ENCODE results near the gene LZIC. TPM values are rescaled to one million over a fixed set of nuclear protein-coding genes. Genes with fewer than 3 reads are reported as not detected.

Gene LZIC
- polyA plus RNA-seq, 1 donor (not counting 4 experiments of a cell fraction or from before 2014, with no cell fraction given) = 22.5 TPM

DNA sequence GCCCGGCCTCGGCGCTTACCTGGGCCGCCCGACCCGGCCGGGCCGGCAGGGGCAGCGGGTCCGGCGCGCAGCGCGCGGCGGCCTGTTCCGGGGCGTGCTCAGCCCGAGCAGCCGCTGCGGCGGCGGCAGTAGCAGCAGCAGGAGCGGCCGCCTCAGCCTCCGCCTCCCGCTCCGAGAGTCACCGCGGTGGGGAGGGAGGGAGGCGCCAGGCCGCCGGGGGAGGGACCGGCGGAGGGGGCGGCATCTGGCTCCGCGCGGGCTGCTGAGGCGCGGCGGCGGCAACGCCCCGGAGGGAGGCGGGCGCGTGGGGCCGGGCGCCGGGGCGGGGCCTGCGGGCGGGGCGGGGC lies 33.1 kb downstream of the LZIC start, which contains the start of gene CTNNBIP1:
CTNNBIP1 (minus strand) TSS at position 194 of the 347 bp plus-strand sequence. CDS start 38,205 bp downstream, outside the sequence.
- Histone ChIP-seq H3K27me3 (ENCODE audit: control insufficient read depth, extremely low read depth, insufficient read depth, low read length) (no peaks in the 10 kb centered on the region), H3K79me2 (ENCODE audit: control insufficient read depth, insufficient read depth, low read length) (peaks cover 29% of the 10 kb centered on the region), H2AFZ (ENCODE audit: control insufficient read depth, low read length) (peak within 1 kb of the TSS; percentile 95), H3K27ac (ENCODE audit: control insufficient read depth, insufficient read depth, low read length) (peak within 1 kb of the TSS; percentile 96), H3K9ac (ENCODE audit: control insufficient read depth, extremely low read depth, insufficient read depth, low read length) (peak within 1 kb of the TSS; percentile 88), H3K4me2 (ENCODE audit: control insufficient read depth, extremely low read depth, insufficient read depth, low read depth, low read length) (peak within 1 kb of the TSS; percentile 98), H3K9me1 (ENCODE audit: control insufficient read depth, extremely low read depth, insufficient read depth, low read length) (no peaks in the 10 kb centered on the region), H3K36me3 (ENCODE audit: control insufficient read depth in 2 of 2, extremely low read depth in 1 of 2, insufficient read depth in 2 of 2, low read length in 2 of 2) (no peaks in the 10 kb centered on the region), H4K20me1 (ENCODE audit: control insufficient read depth, extremely low read depth, insufficient read depth, low read length) (no peaks in the 10 kb centered on the region), H3K4me3 (ENCODE audit: control insufficient read depth in 2 of 3, extremely low read depth in 1 of 3, insufficient read depth in 2 of 3, low read depth in 1 of 3, low read length in 3 of 3) (peak within 1 kb of the TSS; percentile 83 to 97 (median 93)), H3K4me1 (ENCODE audit: control insufficient read depth, extremely low read depth, insufficient read depth, low read length) (peaks cover 41% of the 10 kb centered on the region), H3K9me3 (ENCODE audit: control insufficient read depth, low read depth, low read length) (no peaks in the 10 kb centered on the region)
- TF ChIP-seq EZH2 (IDR thresholded peaks at IDR 0.05; ENCODE audit: low read length) = no peak
- TF ChIP-seq, protein P1, sequence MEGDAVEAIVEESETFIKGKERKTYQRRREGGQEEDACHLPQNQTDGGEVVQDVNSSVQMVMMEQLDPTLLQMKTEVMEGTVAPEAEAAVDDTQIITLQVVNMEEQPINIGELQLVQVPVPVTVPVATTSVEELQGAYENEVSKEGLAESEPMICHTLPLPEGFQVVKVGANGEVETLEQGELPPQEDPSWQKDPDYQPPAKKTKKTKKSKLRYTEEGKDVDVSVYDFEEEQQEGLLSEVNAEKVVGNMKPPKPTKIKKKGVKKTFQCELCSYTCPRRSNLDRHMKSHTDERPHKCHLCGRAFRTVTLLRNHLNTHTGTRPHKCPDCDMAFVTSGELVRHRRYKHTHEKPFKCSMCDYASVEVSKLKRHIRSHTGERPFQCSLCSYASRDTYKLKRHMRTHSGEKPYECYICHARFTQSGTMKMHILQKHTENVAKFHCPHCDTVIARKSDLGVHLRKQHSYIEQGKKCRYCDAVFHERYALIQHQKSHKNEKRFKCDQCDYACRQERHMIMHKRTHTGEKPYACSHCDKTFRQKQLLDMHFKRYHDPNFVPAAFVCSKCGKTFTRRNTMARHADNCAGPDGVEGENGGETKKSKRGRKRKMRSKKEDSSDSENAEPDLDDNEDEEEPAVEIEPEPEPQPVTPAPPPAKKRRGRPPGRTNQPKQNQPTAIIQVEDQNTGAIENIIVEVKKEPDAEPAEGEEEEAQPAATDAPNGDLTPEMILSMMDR (optimal IDR thresholded peaks at IDR 0.05 in 1 of 3, IDR thresholded peaks at IDR 0.05 in 1 of 3, conservative IDR thresholded peaks at IDR 0.05 in 1 of 3; ENCODE audit: extremely low read depth in 1 of 3, insufficient read depth in 2 of 3, low read length in 3 of 3) = no peak
- FAIRE-seq (no peak), DNase-seq (ENCODE audit: low read depth, low spot score) (no peak)
- dilution Hi-C loops (cut with MboI; ENCODE audit: extremely low pct_ligation_motif_present, low sequenced_read_pairs) = no loop called here

DNA sequence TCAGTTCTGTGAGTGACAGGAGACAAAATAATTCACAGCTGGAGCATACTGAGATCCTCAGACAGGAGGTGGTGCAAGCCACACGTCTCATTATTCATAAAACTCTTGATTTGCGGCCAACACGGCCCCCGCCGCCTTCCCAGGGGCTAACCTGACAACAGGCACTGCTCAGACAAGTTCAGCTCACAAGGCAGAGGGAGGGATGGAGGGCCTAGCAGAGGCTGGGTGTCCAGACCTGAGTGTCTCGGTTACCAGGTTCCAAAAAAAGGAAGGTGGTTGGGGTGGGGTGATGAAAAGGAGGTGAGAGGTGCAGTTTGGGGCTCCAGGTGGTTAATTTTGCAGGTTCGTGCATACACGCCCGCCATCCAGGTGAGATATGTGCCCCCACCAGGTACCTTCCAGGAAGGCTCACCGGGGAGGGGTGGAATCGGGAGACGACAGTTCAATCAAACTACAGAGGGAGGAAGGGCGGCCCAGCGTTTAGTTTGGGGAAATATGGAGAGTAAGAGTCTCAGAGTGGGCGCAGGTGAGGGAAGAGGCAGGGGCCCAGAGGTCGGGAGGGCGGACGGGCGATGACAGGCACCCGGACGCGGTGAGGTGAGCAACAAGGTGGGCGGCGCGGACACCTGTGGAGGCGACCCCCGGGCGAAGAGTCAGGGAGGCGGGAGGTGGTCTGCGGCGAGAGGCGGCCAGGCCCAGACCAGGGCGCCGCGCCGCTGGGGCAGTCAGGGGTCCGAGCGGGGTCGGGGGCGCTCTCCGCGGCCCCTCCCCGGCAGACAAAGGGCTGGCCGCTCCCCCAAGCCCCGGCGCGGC lies 33.8 kb downstream of the LZIC start:
- peaks cover 35% of the 10 kb centered on the region for H3K79me2 ChIP-seq (ENCODE audit: control insufficient read depth, insufficient read depth, low read length)
- H4K20me1 ChIP-seq (ENCODE audit: control insufficient read depth, extremely low read depth, insufficient read depth, low read length) = no peaks in the 10 kb centered on the region
- peaks cover 45% of the 10 kb centered on the region for H3K4me1 ChIP-seq (ENCODE audit: control insufficient read depth, extremely low read depth, insufficient read depth, low read length)
- no peaks in the 10 kb centered on the region for H3K9me1 ChIP-seq (ENCODE audit: control insufficient read depth, extremely low read depth, insufficient read depth, low read length)
- peak overlapping the region; percentile 98 for H3K4me2 ChIP-seq (ENCODE audit: control insufficient read depth, extremely low read depth, insufficient read depth, low read depth, low read length)
- H3K27ac ChIP-seq (ENCODE audit: control insufficient read depth, insufficient read depth, low read length) = peak overlapping the region; percentile 65
- dilution Hi-C loops (cut with MboI; ENCODE audit: extremely low pct_ligation_motif_present, low sequenced_read_pairs) = no loop called here
- no peak overlapping the region for H2AFZ ChIP-seq (ENCODE audit: control insufficient read depth, low read length)
- no peaks in the 10 kb centered on the region for H3K36me3 ChIP-seq (ENCODE audit: control insufficient read depth in 2 of 2, extremely low read depth in 1 of 2, insufficient read depth in 2 of 2, low read length in 2 of 2)
- no peak for FAIRE-seq
- peak overlapping the region; percentile 78 for H3K9ac ChIP-seq (ENCODE audit: control insufficient read depth, extremely low read depth, insufficient read depth, low read length)
- no peak for DNase-seq (ENCODE audit: low read depth, low spot score)
- H3K9me3 ChIP-seq (ENCODE audit: control insufficient read depth, low read depth, low read length) = no peaks in the 10 kb centered on the region
- H3K27me3 ChIP-seq (ENCODE audit: control insufficient read depth, extremely low read depth, insufficient read depth, low read length) = no peaks in the 10 kb centered on the region
- peak overlapping the region; percentile 83 to 93 (median 86) for H3K4me3 ChIP-seq (ENCODE audit: control insufficient read depth in 2 of 3, extremely low read depth in 1 of 3, insufficient read depth in 2 of 3, low read depth in 1 of 3, low read length in 3 of 3)
- TF ChIP-seq EZH2 (IDR thresholded peaks at IDR 0.05; ENCODE audit: low read length) = no peak
- TF ChIP-seq, protein P1 (optimal IDR thresholded peaks at IDR 0.05 in 1 of 3, IDR thresholded peaks at IDR 0.05 in 1 of 3, conservative IDR thresholded peaks at IDR 0.05 in 1 of 3; ENCODE audit: extremely low read depth in 1 of 3, insufficient read depth in 2 of 3, low read length in 3 of 3) = no peak
